OCI-M2 (cell line): Measurements from ENCODE around the gene GNA12.
"Not testable (repeated sequence)": the region's sequence is repeated elsewhere in the genome, so short reads cannot be mapped to it uniquely, and the experiment has no call there.

Source experiments
- DNase-seq: peaks from one replicate; lab custom pipeline; 2025; ENCODE audit not compliant: unreplicated experiment; lab: John Stamatoyannopoulos, UW

Gene GNA12

GRCh38 chr7:2757904-2758672 lies 86.0 kb downstream of the GNA12 start:
- DNase-seq: peak; percentile 88

DNA sequence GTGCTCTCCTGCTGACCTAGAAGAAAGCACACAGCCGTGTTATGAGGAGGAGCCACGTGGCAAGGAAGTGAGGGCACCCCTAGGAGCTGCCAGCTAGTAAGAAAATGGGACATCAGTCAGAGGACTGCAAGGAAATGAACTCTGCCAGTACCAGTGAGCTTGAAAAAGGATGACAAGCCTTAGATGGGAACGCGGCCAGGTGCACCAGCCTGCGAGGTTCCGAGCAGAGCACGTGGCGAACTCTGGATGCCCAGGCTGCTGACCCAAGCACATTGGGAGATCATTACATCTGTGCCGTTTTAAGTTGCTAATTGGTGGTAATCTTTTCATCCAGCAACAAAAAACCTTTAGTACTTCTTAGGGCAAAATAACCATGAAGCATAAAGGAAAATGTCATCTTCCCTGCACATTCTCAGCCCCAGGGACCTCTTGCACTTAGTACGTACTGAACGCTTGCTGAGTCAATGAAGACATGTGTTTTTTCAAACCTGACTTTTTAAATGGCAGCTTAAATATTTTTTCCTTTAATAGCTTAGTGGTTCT lies 86.7 kb downstream of the GNA12 start:
- DNase-seq: no peak

- no peak for DNase-seq
Measured at GRCh38 chr7:2755531-2755930, 88.6 kb downstream of the GNA12 start.

DNA sequence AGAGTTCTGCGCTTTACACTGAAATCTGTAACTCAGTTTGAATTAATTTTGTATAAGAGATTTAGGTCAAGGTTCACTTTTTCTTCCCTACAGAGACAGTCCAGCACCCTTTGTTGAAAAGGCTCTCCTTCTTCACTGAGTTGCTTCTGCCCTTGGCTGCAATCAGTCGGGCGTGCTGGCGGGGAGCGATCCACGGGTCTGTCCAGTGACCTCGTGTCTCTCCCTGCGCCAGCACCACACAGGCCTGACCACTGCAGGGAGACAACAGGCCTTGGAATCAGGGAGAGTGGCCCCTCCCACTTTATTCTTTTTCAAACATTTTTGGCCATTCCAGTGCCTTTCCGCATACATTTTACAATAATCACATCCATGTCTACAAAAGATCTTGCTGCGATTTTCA lies 89.2 kb downstream of the GNA12 start:
- no peak for DNase-seq

GRCh38 chr7:2754086-2754485 lies 90.0 kb downstream of the GNA12 start:
- DNase-seq: no peak

DNA sequence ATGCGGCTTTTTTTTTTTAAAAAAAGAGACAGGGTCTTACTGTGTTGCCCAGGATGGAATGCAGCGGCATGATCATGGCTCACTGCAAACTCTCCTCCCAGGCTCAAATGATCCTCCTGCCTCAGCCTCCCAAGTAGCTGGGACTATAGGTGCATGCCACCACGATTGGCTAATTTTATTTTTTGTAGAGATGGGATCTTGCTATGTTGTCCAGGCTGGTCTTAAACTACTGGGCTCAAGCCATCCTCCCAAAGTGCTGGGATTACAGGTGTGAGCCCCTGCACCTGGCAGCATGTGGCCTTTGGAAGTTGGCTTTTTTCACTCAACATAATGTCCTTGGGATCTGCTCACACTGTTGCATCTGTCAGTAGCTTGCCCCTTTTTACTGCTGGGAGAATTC lies 91.0 kb downstream of the GNA12 start:
- DNase-seq: no peak

DNA sequence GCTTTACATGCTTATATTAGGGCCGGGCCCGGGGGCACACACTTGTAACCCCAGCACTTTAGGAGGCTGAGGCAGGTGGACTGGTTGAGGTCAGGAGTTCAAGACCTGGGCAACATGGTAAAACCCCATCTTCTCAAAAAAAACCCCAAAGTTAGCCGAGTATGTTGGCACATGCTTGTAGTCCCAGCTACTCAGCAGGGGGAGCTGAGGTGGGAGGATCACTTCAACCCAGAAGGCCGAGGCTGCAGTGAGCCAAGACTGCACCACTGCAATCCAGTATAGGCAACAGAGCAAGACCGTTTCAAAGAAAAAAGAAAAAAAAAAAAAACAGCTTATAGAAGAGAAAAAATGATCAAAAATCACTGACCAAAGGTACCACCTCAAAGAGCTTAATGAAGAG lies 93.0 kb downstream of the GNA12 start:
- DNase-seq: no peak

DNA sequence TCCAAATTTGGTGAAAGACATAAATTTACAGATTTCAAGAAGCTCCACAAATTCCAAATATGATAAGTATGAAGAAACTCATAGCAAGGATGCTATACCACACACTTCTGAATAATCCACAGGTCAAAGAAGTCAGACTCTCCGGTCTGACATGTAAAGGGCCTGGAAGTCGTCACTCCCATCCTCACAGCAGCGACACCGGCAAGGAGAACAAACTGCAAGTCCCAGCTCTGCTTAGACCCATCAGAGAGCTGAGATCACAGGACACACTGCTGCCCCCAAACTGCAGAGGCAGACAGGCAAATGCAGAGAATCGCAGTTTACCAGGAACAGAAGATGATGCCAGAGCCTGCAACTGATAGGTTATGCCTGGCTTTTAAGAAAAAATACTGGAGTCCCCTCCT lies 94.1 kb downstream of the GNA12 start:
- DNase-seq: no peak

GRCh38 chr7:2748684-2749083 lies 95.4 kb downstream of the GNA12 start:
- not testable (repeated sequence) for DNase-seq

GRCh38 chr7:2743523-2744185 lies 100.5 kb downstream of the GNA12 start:
- DNase-seq: not testable (repeated sequence)

DNA sequence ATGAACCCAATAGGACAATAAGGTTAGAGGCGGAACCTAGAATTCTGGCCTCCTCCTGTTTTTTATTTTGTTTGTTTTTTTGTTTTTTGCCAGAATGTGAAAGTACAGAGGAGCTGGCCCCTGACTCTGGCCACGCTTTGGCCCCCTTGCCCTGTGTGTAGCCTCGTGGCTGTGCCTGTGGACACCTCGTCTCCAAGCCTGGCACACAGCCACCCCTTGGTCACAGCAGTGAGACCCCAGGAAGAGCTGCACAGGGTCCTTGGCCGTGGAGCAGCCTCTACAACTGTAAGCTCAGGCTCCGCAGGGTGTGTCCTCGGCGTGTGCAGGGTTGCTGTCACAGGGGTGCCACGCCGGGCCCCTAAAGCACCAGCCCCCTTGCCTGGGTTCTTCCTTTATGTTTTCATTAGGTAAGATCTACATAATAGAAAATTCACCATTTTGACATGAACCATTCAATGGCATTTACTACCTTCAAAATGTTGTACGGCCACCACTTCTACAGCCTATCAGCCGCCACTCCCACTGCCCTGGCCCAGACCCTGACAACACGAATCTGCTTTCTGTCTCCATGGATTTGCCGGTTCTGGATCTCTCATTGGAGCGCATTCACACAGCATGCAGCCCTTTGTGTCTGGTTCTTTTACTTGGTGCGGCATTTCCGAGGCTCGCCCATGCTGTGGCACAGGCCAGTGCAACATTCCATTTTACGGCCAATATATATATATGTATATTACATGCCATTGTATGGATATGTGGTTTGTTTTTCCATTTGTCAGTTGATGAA lies 105.2 kb downstream of the GNA12 start:
- no peak for DNase-seq

DNA sequence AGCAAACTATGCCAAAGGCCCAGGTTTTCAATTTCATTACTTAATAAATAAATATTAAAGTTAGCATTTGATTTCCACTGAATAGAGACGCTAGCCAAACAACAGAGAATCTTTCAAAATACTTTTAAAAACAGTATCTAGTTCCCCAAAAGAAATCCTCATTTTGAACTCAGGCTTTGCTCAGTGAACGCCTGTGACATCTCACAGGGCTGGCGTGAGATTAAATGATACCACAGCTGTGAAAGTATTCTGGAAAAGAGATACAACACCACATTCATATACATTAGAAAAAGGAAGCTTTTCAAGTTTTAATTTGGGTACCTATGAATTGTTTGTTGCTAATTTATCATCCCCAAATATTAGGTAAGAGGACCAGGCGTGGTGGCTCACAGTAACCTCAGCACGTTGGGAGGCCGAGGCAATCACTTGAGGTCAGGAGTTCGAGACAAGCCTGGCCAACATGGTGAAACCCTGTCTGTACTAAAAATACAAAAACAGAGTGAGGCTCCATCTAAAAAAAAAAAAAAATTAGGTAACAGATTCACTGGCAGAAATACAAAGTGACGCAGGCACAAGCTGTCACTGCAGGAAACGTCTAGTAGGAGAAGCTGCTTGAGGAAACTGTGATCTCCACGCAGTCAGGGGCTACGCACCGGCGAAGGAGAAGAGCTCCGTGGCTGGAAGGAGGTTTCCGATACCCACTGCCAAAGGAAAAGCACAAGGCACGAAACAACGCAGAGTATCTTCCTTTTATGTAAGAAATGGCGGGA lies 106.2 kb downstream of the GNA12 start:
- no peak for DNase-seq

GRCh38 chr7:2737005-2737743 lies 106.9 kb downstream of the GNA12 start:
- not testable (repeated sequence) for DNase-seq

DNA sequence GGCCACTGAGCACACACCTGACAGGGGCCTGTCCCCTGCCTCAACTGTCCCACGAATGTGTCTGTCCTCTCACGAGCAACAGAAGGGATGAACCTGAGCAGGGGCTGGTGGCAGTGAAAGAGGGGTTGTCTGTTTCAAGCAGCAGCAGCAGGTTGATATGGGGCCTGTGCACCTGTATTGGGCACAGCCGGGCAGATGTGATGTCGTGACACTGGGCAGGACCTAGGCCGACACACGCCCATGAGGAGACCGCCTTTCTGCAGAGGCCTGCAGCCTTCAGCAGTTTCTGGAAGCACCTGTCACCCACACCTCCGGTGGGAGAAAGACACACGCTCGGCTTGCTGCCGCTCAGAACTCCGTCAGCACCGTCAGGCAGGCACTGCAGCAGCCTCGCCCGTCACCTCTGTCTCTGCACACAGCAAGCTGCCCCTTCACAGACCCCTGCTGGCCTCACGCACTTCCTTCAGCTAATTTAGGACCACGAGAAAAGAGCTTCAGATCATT lies 107.6 kb downstream of the GNA12 start:
- DNase-seq: no peak

GRCh38 chr7:2735744-2736143 lies 108.4 kb downstream of the GNA12 start:
- DNase-seq: no peak

DNA sequence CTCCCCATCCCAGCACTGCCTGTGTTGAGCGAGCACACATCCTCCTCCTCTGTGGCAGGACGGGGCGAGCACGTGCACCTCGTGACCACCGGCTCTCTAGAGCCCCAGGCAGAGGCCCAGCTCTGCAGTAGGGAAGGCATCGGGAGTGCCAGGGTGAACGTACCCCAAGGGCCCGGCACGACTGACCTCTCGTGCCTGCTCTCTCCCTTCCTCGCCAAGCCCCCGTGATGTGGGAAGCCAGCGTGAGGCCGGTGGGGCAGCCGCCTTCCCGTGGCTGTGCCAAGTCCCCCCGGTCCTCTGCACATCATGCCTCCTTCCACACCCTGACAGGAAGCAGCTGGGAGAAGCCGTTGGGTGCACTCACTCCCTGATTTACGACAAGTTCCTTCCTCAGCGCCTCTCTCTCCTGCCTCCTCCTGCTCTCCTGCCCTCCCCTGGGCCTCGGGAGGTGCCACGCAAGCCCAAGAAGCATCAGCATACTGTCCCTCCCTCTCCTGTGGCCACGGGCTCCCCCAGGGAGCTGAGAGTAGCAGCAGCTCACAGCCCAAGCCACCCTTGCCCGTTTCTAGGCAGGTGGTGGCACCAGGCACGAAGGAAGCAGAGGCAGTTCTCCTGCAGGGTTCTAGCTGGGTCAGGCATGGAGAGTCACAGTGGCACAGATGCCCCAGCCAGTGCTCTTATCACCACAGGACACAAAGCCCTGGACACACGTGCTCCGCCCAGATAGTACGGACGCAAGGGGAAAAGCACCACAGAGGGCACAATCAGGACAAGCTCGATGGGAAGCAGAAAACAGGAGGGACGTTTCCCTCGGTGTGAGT lies 109.1 kb downstream of the GNA12 start:
- DNase-seq: no peak

- no peak for DNase-seq
Measured at GRCh38 chr7:2734084-2734686, 109.9 kb downstream of the GNA12 start.

- peak; percentile 54 for DNase-seq
Measured at GRCh38 chr7:2732959-2733584, 111.0 kb downstream of the GNA12 start.
